Right lung (tissue), 5 donors: ENCODE data around the gene HPCAL1. TPM values are rescaled to one million over a fixed set of nuclear protein-coding genes. Genes with fewer than 3 reads are reported as not detected.

Experiments
- polyA plus RNA-seq, 5 donors: library from polyadenylated mRNA; unstranded; fragments of 120-200 nt; gene quantifications; one replicate each; pipeline versions ENCODE4 v1.2.1 to v1.2.3, GENCODE V29; 2013; ENCODE audit warnings: inconsistent platforms in 1 of 5, low replicate concordance in 1 of 5; ENCODE audit not compliant: insufficient read length in 5 of 5, insufficient read depth in 1 of 5

The HPCAL1 gene
- polyA plus RNA-seq, 5 donors = 48.4 to 95.0 (median 72.2) TPM

Other genes starting within 250 kb of the HPCAL1 start
- 10 to 100 TPM; 11.3 to 18.7 (median 14.4) TPM for gene CYS1, start 222.5 kb upstream of the HPCAL1 start, polyA plus RNA-seq
- gene RRM2, start 180.2 kb upstream of the HPCAL1 start, polyA plus RNA-seq = 10 to 100 TPM; 36.1 to 79.7 (median 56.2) TPM
- 100 to 1,000 TPM; 204 to 264 (median 216) TPM for gene ODC1, start 145.4 kb downstream of the HPCAL1 start, polyA plus RNA-seq